HG03066 (cell line): ENCODE measurements around the gene THOC3.
"Not testable (repeated sequence)": the region's sequence is repeated elsewhere in the genome, so short reads cannot be mapped to it uniquely, and the experiment has no call there.

Source experiments
- ATAC-seq: cut with Tn5 transposase; IDR thresholded peaks from one replicate; pipeline ENCODE4 v1.9.1; 2021; ENCODE audit warnings: low read depth; ENCODE audit not compliant: unreplicated experiment

The THOC3 gene

DNA sequence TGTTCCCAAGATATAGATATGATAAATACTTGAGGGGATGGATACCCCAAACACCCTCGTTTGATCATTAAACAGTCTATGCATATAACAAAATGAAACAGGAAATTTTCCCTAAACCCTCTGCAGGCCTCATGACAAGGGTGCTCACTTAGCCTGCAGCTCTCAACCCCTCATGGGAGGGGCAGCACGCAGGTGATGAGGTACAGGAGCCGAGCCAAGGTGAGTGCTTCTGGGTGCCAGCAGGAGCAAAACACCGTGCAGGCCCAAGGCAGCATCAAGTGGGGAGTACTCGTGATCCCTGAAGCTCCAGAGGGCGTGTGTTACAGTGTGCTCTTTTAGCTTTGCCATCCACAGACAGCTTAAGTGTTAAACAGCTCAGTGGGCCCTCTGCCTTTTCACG lies 24.9 kb downstream of the THOC3 start:
- ATAC-seq = not testable (repeated sequence)

DNA sequence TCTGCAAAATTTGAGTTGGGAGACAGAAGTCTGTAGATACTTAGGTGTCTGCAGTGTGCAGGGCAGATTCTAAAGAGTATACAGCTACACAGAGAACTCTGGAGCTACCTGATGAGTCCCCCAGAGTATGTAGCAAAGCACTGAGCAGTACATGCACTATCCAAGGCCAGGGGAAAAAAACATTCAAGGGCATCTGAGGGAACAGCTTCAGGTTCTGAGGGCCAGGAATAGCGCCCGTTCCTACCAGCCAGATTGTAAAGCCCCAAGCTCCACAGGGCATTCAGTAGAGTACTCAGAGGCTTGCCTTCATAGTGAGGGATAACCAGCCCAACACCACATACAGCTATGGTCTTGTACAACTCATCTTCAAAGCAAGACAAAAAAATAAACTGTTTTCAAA lies 27.5 kb downstream of the THOC3 start:
- not testable (repeated sequence) for ATAC-seq

DNA sequence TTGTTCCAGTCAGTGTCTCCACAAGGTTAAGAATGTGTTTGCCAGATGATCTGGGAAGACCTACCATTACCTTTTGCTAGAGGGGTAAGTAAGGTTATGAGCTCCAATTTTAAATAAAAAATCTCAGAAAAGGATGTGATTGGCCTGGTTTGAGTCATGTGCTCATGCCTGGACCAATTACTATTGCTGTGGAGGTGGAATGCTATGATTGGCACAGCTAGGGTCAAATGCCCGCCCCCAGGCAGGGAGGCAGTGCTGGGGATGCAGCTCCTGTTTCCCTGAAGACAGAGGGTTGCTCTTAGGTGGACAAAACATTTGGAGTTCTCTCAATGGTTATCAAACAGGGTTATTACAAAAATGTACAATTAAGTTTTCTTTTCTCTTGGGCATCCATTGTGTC lies 29.6 kb downstream of the THOC3 start:
- ATAC-seq = not testable (repeated sequence)

DNA sequence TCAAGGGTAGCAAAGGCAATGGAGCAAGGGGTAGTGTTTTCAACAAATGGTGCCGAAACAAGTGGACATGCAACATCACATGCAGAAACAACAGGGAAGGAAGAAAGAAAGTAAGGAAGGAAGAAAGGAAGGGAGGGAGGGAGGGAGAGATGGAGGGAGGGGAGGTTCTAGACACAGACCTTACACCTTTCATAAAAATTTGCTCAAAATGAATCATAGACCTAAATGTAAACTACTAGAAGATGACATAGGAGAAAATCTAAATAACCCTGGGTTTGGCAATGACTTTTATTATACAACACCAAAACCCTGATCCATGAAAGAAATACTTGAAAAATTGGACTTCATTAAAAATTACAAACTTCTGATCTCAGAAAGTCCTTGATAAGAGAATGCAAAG lies 39.4 kb downstream of the THOC3 start:
- ATAC-seq = not testable (repeated sequence)

DNA sequence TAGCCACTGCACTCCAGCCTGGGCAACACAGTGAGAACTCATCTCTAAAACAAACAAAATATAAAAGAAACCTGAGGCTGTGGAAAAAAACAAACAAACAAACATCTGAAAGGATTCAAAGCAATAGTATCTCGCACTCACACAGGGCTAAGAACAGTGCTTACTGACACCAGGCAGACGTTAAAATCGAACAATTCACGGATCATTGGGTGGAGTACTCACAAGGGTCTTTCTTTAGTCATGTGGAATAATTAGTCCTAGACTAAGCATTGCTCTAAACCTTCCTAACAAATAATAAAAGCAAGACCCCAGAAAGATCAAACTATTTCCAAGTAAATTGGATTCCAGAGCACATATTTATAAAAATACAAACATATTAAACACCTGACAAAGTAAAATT lies 43.0 kb downstream of the THOC3 start:
- not testable (repeated sequence) for ATAC-seq

DNA sequence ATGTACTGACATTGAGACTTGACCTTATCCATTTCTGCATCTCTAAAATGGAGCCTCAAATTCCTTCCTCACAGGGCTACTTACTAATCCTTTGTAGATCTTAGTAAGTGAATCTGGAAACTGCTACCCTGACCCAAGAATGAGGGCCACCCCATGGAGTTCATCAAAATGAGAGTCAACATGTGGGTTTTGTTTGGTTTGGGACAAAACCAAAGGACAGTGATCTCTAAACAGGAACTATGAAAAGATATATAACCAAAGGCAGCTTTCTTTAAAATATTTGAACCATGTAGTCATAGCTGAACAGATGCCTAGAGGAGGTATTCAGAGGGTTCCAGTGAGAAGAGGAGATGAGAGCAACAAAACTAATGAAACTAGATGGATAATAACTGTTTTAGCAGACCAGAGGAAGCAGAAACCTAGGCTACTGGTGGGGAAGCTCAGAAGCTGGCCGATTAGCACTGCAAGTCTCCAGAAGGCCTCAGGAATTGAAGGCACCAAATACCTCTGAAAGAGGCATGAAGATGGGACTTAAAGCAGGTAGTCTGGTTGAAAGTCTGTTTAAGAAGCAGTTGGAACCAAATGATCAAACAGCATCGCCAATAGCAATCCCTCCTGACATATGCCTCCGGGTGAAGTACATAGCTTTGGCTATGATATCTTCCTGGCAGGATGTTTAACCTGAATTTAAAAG lies 45.8 kb downstream of the THOC3 start:
- no peak for ATAC-seq

DNA sequence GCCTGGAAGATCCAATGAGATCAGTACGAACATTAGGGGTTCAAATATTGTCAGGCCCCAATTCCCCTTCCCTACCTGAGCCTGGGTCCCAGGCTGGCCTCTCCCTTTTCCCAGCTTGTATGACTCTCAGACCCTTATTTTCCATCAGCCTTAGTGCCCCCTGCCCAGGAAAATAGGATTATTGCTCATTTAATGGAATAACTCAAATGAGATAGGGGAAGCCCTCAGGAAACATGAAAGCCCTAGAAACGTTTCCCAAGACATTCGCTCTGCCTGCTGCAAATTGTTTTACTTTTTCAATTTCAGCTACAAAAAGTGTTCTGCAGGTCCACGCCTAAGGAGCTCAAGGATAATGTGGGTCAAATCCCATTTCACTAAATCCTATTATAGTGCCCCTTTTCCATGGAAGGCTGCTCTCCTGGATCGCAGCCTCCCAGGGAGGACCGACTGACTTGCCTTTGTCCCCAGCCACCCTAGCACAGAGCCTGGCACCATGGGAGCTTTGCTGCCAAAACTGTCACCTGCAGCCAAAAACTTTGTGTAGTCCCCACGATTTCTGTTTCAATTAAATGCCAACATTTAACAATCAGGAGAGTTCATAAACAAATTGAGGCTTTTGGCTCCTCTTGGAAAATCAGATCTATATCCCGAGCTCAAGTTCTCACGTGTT lies 46.9 kb downstream of the THOC3 start:
- ATAC-seq = no peak

DNA sequence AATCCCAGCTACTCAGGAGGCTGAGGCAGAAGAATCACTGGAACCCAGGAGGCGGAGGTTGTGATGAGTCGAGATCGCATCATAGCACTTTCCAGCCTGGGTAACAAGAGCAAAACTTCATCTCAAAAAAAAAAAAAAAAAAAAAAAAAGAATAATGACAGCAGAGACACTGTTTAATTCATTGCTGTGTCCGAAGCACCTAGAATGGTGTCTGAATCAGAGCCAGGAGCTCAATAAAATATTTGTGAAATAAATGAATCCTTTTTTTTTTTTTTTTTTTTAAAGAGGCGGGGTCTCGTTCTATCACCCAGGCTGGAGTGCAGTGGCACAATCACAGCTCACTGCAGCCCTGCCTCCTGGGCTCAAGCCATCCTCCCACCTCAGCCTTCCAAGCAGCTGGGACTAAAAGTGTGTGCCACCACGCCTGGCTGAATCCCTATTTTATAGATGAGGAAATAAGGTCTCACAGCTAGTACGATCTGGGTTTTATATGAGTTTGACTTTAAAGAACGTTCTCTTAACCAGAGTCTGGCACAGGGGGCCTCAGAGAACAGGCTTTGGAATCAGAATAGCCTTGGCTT lies 47.8 kb downstream of the THOC3 start:
- no peak for ATAC-seq

DNA sequence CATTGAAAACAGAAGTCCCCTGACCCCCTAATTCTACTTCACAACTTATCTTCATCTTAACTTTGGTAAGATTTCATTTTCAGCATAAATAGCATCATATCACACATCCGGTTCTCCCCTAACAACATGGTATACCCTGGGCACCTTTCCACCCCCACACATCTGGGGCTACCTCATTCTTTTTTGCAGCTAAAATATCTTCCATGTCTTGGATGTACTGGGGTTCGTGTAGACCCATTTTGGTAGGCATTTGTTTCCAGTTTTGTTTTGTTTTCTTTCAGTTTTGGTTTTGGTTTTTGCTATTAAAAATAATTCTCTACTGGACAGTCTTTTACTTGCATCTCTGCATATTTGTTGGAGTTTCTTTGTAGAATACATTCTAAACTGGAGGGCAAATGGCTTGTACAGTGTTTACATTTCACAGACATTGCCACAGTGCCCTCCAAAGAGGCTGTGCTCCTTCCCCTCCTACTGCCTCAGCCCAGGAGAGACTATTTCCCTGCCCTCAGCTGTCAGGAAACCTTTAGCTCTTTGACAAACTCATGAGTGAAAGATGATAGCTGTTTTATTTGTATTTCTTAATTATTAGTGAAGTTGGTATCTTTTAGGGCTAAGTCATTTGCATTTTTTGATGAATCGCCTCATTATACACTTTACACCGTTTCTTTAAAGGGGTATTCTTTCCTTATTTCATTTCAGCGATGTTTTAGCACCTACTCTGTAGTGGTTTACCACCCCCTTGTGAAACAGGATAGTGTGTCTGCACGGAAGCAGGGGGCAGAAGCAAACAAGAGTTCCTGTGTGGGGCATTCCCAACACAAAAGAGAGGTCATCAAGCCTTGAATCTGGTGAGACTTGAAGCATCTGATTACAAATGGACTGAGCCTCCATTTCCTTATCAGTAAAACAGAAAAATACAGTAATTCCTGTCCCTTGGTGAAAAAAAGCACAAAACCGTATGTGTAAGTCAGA lies 52.8 kb downstream of the THOC3 start:
- peak; percentile 77 for ATAC-seq

DNA sequence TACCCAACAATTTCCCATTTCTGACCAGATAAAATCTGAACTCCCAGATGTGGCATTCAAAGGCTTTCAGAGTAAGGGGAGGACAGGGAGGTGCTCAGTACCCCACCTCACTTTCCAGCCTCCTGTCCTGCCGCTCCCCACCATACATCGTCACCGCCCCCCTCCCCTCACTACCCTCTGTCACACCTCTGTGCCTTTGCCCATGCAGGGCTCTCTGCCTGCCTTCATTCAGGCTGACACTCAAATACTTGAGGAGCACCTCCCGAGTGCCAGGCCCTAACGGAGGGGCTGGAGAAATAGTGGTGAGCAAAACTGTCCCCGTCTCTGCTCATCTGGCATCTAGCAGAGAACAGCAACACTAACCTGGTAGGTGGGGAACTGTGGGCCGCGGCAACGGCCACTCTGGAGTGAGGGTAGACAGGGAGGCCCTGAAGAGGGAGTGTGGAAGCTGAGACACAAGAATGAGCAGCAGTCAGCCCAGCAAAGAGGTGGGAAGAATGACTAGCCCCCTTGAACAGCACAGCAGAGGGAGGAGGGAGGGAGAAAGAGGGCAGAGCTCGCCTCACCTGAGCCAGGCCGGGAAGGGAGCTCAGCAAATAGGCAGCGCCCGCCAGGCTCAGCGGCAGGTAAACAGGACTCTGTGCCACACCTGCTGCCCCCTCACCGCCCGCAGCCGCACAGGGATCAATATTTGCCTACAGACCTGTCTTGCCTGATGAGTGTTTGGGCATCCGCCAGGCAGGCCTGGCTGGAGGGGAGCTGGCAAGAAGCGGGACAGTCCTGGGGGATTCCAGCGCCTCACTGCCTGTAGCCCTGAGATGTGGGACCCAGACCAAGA lies 54.1 kb downstream of the THOC3 start:
- ATAC-seq = not testable (repeated sequence)

DNA sequence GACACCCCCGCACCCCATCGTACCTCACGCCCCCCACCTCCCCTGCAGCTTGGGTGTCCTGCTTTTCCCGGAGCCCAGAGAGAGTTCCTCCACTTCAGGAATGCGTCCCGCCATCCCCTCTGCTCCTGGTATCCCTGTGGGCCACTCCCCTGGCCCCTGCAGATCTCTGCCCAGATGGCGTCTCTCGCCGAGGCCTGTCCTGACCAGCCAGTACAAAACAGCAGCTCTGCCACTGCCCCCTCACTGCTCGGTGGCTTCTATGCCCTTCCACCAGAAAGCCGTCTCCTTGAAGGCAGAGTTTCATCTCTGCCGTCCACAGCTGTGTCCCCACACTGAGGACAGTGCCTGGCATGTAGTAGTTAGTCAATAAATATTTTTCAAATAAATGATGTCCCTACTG lies 58.0 kb downstream of the THOC3 start:
- ATAC-seq = not testable (repeated sequence)
